GM18867 (cell line): ENCODE results near the gene PRKCZ.
"Not testable (repeated sequence)": the region's sequence is repeated elsewhere in the genome, so short reads cannot be mapped to it uniquely, and the experiment has no call there.

ENCODE experiments used
- ATAC-seq: cut with Tn5 transposase; IDR thresholded peaks from one replicate; pipeline ENCODE4 v1.9.1; 2021; ENCODE audit warnings: mild to moderate bottlenecking, moderate library complexity; ENCODE audit not compliant: unreplicated experiment

PRKCZ gene

DNA sequence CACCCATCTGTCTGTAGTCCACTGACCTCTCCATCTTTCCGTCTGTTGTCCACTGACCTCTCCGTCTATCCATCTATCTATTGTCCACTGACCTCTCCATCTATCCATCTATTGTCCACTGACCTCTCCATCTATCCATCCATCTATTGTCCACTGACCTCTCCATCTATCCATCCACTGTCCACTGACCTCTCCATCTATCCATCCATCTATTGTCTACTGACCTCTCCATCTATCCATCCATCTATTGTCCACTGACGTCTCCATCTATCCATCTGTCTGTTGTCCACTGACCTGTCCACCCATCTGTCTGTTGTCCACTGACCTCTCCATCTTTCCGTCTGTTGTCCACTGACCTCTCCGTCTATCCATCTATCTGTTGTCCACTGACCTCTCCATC is 97.7 kb downstream of the PRKCZ start:
- not testable (repeated sequence) for ATAC-seq

- ATAC-seq, result no peak
These were observed 98.5 kb downstream of the PRKCZ start for GRCh38 chr1:2148691-2149090.

DNA sequence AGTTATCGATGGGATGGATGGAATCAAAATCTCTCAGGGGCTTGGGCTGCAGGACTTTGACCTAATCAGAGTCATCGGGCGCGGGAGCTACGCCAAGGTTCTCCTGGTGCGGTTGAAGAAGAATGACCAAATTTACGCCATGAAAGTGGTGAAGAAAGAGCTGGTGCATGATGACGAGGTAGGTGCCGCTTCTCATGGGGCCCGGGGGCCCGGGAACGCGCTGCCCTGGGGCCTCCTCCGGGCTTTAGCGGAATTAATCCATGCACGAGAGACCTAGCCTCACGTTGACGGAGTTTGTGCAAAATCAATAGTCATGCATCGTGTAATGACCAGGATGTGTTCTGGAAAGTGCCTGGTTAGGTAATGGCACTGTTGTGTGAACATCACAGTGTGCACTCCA is 100.6 kb downstream of the PRKCZ start:
- ATAC-seq, result no peak

GRCh38 chr1:2151252-2151651 is 101.0 kb downstream of the PRKCZ start:
- no peak for ATAC-seq

- ATAC-seq, result no peak
These were observed 101.7 kb downstream of the PRKCZ start for GRCh38 chr1:2151911-2152310.

DNA sequence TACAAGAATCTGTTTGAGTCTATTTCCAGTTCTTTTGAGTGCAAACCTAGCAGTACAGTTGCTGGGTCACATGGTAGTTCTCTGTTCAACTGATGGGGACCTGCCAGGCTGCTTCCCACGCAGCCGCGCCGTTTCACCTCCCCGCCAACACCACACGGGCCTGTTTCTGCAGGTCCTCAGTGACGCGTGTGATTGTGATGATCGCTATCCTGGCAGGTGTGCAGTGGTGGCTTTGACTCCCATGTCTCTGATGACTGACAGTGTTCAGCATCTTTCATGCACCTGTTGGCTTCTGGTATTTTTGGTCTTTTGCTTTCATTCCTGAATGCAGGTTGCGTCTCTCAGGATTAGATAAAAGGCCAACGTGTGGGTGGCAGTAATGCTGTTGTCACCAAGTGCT is 102.7 kb downstream of the PRKCZ start:
- no peak for ATAC-seq

DNA sequence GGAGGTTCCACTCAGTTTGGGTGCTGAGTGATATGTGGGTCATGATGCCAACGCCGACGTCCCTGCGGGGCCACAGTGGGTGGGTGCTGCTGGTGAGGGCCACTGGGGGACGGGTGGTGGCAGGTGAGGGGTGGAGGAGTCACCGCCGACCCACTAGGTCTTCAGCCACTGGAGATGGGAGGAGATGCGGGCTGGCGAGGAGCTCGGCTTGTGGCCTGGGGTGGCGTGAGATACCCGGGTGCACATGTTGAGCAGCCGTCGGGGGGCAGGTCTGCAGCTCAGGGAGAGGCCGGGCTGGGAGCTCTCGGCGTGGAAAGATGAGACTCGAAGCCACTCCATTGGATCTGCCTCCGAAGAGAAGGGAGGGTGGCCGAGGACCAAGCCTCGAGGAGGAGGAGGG is 103.8 kb downstream of the PRKCZ start:
- no peak for ATAC-seq

GRCh38 chr1:2155147-2155598 is 105.0 kb downstream of the PRKCZ start:
- no peak for ATAC-seq

- ATAC-seq, result no peak
These were observed 105.6 kb downstream of the PRKCZ start for GRCh38 chr1:2155788-2156187.

GRCh38 chr1:2156866-2157265 is 106.7 kb downstream of the PRKCZ start:
- ATAC-seq, result no peak

GRCh38 chr1:2157856-2158255 is 107.6 kb downstream of the PRKCZ start:
- no peak for ATAC-seq

DNA sequence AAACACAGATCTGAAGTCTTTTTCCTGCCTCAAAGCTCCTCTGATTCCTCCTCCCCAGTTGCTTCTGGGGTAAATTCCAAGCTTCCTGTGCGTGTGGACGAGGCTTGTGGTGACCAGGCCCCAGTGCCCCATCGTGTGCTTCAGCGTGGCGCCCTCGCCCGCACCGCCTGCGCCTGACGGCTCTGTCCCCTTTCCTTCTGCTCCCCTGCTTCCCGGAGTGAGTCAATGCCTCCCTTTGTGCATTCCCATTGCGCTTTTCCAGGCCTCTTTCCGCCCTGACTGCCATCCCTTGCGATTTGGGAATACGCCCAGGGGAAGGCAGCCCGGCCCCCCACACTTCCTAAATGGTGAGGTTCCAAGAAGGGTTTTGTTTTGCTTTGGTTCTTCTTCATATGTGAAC is 108.1 kb downstream of the PRKCZ start:
- ATAC-seq, result no peak

DNA sequence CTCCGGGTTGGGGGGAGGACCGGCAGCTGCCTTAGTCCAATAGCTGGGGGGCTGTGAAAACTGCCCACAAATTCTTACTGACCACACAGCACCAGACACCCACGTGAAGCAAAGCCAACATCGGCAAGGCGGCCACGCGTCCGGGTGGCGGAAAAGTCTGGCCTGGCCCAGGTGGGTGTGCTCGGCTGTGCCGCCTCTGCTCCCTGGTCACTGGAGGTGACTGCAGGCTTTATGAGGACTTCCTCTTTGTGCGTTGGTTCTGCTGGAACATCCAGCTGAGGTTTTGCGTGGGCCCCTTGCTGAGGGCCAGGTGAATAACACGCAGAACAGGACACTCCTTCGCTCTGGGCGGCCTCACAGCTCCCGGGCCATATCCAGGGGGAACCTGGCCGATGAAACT is 108.9 kb downstream of the PRKCZ start:
- no peak for ATAC-seq

GRCh38 chr1:2160451-2161300 is 110.5 kb downstream of the PRKCZ start:
- no peak for ATAC-seq

GRCh38 chr1:2163205-2163604 is 113.0 kb downstream of the PRKCZ start:
- ATAC-seq, result no peak

DNA sequence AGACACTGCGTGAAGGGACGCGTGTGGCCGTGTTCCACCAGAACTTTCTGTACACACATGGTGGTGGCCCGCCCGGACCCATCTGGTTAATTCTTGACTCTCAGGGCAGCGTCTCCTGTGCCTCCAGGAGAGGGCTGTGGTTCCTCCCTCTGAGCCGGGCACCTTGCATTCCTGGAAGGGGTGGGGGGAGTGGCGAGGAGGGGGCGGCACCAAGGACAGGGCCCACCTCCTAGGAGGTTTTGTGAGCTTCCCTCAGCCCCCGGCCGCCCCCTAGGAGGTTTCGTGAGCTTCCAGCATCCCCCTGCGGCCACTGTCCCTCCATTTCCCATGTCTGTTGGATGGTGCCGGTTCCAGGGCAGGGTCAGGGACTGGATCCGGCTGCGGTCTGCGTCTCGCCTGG is 115.4 kb downstream of the PRKCZ start:
- no peak for ATAC-seq

DNA sequence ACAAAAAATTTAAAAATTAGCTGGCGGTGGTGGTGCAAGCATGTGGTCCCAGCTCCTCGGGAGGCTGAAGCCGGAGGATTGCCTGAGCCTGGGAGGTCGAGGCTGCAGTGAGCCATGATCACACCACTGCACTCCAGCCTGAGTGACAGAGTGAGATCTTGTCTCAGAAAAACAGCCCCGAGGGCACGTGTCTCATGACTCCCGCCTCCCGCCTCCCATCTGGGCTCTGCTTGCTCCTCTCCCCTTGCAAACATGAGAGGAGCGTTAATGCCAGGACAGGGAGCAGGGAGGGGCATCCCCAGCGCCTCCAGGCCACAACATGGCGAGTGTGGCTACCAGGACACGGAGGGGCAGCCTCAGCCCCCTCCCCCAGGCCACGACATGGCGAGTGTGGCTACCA is 116.0 kb downstream of the PRKCZ start:
- ATAC-seq, result no peak

GRCh38 chr1:2166695-2167094 is 116.5 kb downstream of the PRKCZ start:
- ATAC-seq, result no peak

GRCh38 chr1:2168090-2168489 is 117.9 kb downstream of the PRKCZ start:
- ATAC-seq, result no peak

DNA sequence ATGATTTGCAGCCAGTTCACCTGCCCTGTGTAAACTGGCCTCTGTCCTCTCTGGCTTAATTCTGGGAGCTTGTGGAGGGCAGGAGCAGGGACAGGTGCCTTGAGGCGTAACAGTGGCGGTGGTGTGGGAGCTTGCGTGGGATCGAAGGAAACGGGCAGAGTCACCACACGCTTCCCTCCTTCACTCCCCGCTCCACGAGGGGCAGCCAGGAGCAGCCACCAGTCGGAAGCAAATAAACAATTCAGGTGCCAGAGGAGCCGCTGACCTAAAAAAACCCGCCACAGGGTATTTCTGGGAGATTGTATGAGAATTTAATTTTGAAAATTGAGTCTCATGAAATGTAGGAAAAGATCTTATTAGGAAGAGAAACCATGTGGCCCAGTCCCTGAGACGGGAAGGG is 118.3 kb downstream of the PRKCZ start:
- ATAC-seq, result no peak

DNA sequence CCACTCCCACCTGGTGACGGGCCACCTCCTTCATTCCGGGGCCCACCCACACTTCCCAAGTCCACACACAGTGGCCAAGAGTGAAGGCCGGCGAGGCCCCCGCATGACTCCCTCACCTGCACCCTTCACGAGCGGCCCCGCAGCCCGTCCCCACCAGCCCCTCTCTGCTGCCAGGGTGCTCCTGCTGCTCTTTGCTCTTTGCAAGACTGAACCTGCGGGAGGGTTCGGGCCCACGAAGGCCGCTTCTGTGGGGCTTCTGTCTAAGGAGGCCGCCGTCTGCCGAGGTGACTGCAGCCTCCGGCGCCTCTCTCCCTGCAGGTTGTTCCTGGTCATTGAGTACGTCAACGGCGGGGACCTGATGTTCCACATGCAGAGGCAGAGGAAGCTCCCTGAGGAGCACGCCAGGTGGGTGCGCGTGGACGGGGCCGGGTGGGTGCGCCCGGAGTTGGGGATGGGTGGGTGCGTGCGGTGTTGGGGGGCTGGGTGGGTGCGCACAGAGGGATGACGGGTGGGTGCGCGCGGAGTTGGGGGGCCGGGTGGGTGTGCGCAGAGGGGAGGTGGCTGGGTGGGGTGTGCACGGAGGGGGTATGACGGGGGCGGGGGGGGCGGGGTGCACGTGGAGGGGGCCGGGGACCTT is 119.1 kb downstream of the PRKCZ start:
- ATAC-seq, result no peak

DNA sequence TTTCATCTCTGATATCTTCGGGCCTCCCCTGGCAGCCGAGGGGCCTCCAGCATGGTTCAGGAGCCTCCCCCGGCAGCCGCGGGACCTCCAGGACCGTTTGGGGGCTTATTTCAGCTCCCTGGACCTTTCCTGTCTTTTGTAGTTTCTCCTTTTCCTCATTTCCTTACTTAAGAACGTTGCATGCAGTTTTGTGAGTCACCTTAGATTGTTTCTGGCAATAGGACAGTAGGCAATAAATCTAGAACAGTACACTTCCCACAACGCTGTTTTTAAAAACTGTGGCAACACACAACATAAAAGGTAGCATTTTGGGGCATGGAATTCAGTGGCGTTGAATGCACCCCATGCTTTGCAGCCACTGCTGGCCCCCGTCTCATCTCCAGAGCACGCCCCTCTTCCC is 120.0 kb downstream of the PRKCZ start:
- no peak for ATAC-seq
